Activated naive CD4-positive, alpha-beta T cell treated with anti-CD3 and anti-CD28 coated beads, Interleukin-2, amount 50 U/mL, for 24 hours (primary cell): ENCODE data around the gene POLR1A.

Experiments
- H3K27ac Mint-ChIP-seq: one replicate; pipeline ENCODE4 v1.8.0; 2021; ENCODE audit warnings: mild to moderate bottlenecking, mixed read lengths
- H3K27me3 Mint-ChIP-seq: one replicate; pipeline ENCODE4 v1.8.0; 2021; ENCODE audit warnings: mixed read lengths
- H3K36me3 Mint-ChIP-seq: one replicate; pipeline ENCODE4 v1.8.0; 2021; ENCODE audit warnings: mixed read lengths
- H3K4me1 Mint-ChIP-seq: one replicate; pipeline ENCODE4 v1.8.0; 2021; ENCODE audit warnings: mixed read lengths
- H3K4me3 Mint-ChIP-seq: one replicate; pipeline ENCODE4 v1.8.0; 2021; ENCODE audit warnings: mild to moderate bottlenecking, mixed read lengths
- H3K9me3 Mint-ChIP-seq: one replicate; pipeline ENCODE4 v1.8.0; 2021; ENCODE audit warnings: mixed read lengths

The POLR1A gene

GRCh38 chr2:86074256-86074655, 31.4 kb downstream of the POLR1A start:
- Mint-ChIP-seq H3K4me3 (no peak overlapping the region), H3K4me1 (peaks cover 11% of the 10 kb centered on the region), H3K27ac (no peak overlapping the region), H3K9me3 (no peaks in the 10 kb centered on the region), H3K36me3 (peaks cover 24% of the 10 kb centered on the region), H3K27me3 (no peaks in the 10 kb centered on the region)

GRCh38 chr2:86073225-86073624, 32.5 kb downstream of the POLR1A start:
- H3K27me3 Mint-ChIP-seq = no peaks in the 10 kb centered on the region
- H3K4me3 Mint-ChIP-seq = no peak overlapping the region
- H3K27ac Mint-ChIP-seq = no peak overlapping the region
- no peaks in the 10 kb centered on the region for H3K9me3 Mint-ChIP-seq
- peaks cover 12% of the 10 kb centered on the region for H3K4me1 Mint-ChIP-seq
- H3K36me3 Mint-ChIP-seq = peaks cover 24% of the 10 kb centered on the region

GRCh38 chr2:86072271-86072858, 33.3 kb downstream of the POLR1A start:
- Mint-ChIP-seq H3K4me1 (peaks cover 16% of the 10 kb centered on the region), H3K9me3 (no peaks in the 10 kb centered on the region), H3K36me3 (peaks cover 25% of the 10 kb centered on the region), H3K27ac (no peak overlapping the region), H3K27me3 (no peaks in the 10 kb centered on the region), H3K4me3 (no peak overlapping the region)

- Mint-ChIP-seq H3K4me1 (peaks cover 24% of the 10 kb centered on the region), H3K9me3 (no peaks in the 10 kb centered on the region), H3K27ac (no peak overlapping the region), H3K4me3 (no peak overlapping the region), H3K36me3 (peaks cover 26% of the 10 kb centered on the region), H3K27me3 (no peaks in the 10 kb centered on the region)
These were observed 34.8 kb downstream of the POLR1A start for GRCh38 chr2:86070868-86071267.

GRCh38 chr2:86069783-86070339, 35.8 kb downstream of the POLR1A start:
- no peak overlapping the region for H3K27ac Mint-ChIP-seq
- H3K4me1 Mint-ChIP-seq = peaks cover 24% of the 10 kb centered on the region
- peaks cover 34% of the 10 kb centered on the region for H3K36me3 Mint-ChIP-seq
- H3K27me3 Mint-ChIP-seq = no peaks in the 10 kb centered on the region
- H3K4me3 Mint-ChIP-seq = no peak overlapping the region
- no peaks in the 10 kb centered on the region for H3K9me3 Mint-ChIP-seq

GRCh38 chr2:86069091-86069685, 36.5 kb downstream of the POLR1A start:
- Mint-ChIP-seq H3K27ac (no peak overlapping the region), H3K4me3 (no peak overlapping the region), H3K36me3 (peaks cover 40% of the 10 kb centered on the region), H3K9me3 (no peaks in the 10 kb centered on the region), H3K4me1 (peaks cover 24% of the 10 kb centered on the region), H3K27me3 (no peaks in the 10 kb centered on the region)

- peaks cover 24% of the 10 kb centered on the region for H3K4me1 Mint-ChIP-seq
- H3K27me3 Mint-ChIP-seq = no peaks in the 10 kb centered on the region
- H3K9me3 Mint-ChIP-seq = peaks cover 3% of the 10 kb centered on the region
- H3K4me3 Mint-ChIP-seq = no peak overlapping the region
- H3K36me3 Mint-ChIP-seq = peaks cover 45% of the 10 kb centered on the region
- no peak overlapping the region for H3K27ac Mint-ChIP-seq
These were observed 37.0 kb downstream of the POLR1A start for GRCh38 chr2:86068648-86069047.

DNA sequence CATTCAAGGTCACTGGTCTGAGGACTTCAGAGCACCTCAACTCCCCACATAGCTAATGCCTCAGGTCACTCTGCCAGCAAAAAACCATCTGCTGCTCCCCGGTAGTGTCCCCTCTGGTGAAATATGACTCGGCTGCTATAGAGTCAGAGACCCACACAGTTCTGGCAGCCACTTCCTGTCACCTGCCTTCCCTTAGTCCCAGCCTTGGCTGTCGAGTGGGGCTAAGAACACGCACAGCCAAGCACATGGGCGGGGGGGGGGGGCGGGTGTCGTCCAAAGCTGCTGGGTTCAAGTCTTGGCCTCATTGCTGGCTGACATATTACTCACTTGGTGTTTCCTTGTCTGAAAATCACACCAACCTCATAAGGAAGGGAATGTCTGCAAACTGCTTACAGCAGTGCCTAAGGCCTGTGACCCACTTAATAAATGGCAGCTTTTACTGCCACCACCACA, 37.5 kb downstream of the POLR1A start:
- Mint-ChIP-seq H3K9me3 (peaks cover 4% of the 10 kb centered on the region), H3K4me3 (peak overlapping the region; percentile 15), H3K36me3 (peaks cover 50% of the 10 kb centered on the region), H3K27ac (no peak overlapping the region), H3K4me1 (peaks cover 24% of the 10 kb centered on the region), H3K27me3 (no peaks in the 10 kb centered on the region)

DNA sequence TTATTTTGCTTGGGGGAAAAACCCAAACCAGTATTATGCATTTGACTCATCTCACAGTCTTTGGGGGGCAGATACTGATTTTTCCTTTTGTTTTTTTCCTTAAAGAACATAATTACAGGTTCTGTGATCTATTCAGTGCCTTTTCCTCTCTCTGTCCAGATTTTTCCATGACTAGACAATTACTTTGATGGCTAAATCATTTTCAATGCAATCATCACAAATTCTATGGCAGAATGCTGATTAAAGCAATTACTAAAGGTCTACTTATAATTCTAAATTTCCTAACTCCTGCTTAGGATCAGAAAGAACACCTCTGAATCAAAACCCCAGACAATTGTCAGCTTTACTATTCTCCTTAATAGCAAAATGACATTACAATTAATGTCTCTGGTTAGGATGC, 38.8 kb downstream of the POLR1A start:
- no peak overlapping the region for H3K4me3 Mint-ChIP-seq
- H3K27ac Mint-ChIP-seq = peak overlapping the region; percentile 8
- H3K4me1 Mint-ChIP-seq = peaks cover 24% of the 10 kb centered on the region
- no peaks in the 10 kb centered on the region for H3K27me3 Mint-ChIP-seq
- H3K36me3 Mint-ChIP-seq = peaks cover 56% of the 10 kb centered on the region
- peaks cover 4% of the 10 kb centered on the region for H3K9me3 Mint-ChIP-seq

- H3K4me3 Mint-ChIP-seq = no peak overlapping the region
- H3K4me1 Mint-ChIP-seq = peaks cover 24% of the 10 kb centered on the region
- no peak overlapping the region for H3K27ac Mint-ChIP-seq
- peaks cover 55% of the 10 kb centered on the region for H3K36me3 Mint-ChIP-seq
- no peaks in the 10 kb centered on the region for H3K27me3 Mint-ChIP-seq
- peaks cover 4% of the 10 kb centered on the region for H3K9me3 Mint-ChIP-seq
These were observed 39.6 kb downstream of the POLR1A start for GRCh38 chr2:86066007-86066578.

GRCh38 chr2:86065512-86065911, 40.2 kb downstream of the POLR1A start:
- Mint-ChIP-seq H3K27ac (no peak overlapping the region), H3K27me3 (no peaks in the 10 kb centered on the region), H3K9me3 (peaks cover 4% of the 10 kb centered on the region), H3K4me3 (no peak overlapping the region), H3K36me3 (peaks cover 54% of the 10 kb centered on the region), H3K4me1 (peaks cover 24% of the 10 kb centered on the region)

DNA sequence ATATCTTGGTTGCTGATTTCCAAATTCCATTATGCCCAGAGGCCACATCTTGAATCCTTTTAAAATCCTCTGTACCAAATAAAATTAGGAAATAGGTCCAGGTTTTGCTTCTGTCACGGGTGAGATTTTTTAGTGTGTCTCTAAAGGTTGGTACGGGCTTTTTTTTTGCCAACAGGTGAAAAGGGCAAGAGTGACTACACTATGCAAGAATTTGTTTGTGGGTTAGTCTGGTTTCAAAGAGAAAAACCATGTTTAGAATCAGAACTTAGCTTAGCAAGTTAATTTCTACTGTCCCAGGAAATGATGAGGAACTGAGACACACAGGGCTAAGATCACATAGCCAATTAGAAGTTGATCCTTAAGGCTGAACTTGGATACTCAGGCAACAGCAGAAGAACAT, 41.7 kb downstream of the POLR1A start:
- Mint-ChIP-seq H3K4me1 (peaks cover 20% of the 10 kb centered on the region), H3K9me3 (peaks cover 4% of the 10 kb centered on the region), H3K4me3 (no peak overlapping the region), H3K27me3 (no peaks in the 10 kb centered on the region), H3K36me3 (peaks cover 55% of the 10 kb centered on the region), H3K27ac (no peak overlapping the region)

DNA sequence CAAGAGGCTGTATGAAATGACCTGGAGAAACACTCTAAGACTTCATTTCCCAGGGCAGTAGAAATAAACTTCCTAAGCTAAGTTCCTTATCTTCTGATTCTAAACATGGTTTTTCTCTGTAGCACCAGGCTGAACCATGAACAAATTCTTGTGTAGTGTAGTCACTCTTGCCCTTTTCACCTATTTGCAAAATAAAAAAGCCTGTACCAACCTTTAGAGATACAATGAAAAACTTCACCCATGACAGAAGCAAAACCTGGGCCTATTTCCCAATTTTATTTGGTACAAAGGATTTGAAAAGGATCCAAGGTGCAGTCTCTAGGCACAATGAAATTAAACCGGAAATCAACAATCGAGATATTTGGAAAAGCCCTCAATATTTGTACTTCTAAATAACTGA, 43.6 kb downstream of the POLR1A start:
- Mint-ChIP-seq H3K4me1 (peaks cover 5% of the 10 kb centered on the region), H3K27ac (no peak overlapping the region), H3K9me3 (peaks cover 4% of the 10 kb centered on the region), H3K36me3 (peaks cover 55% of the 10 kb centered on the region), H3K4me3 (no peak overlapping the region), H3K27me3 (no peaks in the 10 kb centered on the region)

- H3K4me1 Mint-ChIP-seq = no peaks in the 10 kb centered on the region
- H3K4me3 Mint-ChIP-seq = no peak overlapping the region
- H3K27ac Mint-ChIP-seq = no peak overlapping the region
- H3K36me3 Mint-ChIP-seq = peaks cover 33% of the 10 kb centered on the region
- no peaks in the 10 kb centered on the region for H3K9me3 Mint-ChIP-seq
- H3K27me3 Mint-ChIP-seq = no peaks in the 10 kb centered on the region
These were observed 48.9 kb downstream of the POLR1A start for GRCh38 chr2:86056590-86057331.

DNA sequence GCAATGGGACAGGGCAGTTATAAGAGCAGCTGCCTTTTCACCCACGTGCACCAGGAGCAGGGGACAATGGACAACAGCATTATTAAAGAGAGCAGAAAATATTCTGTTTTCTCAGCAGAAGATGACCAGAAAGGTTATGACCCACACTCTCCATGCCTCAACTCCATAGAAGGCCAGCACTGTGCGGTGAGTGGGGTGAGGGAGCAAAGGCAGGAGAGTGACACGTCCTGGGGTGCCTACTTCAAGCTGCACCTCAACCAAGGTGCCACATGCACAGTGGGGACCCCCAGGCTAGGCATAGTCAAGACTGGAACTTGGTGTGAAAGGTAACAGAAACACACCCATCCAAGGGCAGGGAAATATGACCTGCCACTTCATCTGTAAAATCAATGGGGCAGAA, 50.4 kb downstream of the POLR1A start:
- no peak overlapping the region for H3K27ac Mint-ChIP-seq
- H3K4me1 Mint-ChIP-seq = no peaks in the 10 kb centered on the region
- no peaks in the 10 kb centered on the region for H3K27me3 Mint-ChIP-seq
- no peaks in the 10 kb centered on the region for H3K9me3 Mint-ChIP-seq
- H3K36me3 Mint-ChIP-seq = peaks cover 22% of the 10 kb centered on the region
- H3K4me3 Mint-ChIP-seq = no peak overlapping the region
